Stimulated activated CD8-positive, alpha-beta memory T cell treated with anti-CD3 and anti-CD28 coated beads, Interleukin-15, amount 100 ng/mL, for 24 hours (primary cell): ENCODE measurements around the gene KIF13A.
"Not testable (repeated sequence)": the region's sequence is repeated elsewhere in the genome, so short reads cannot be mapped to it uniquely, and the experiment has no call there.

Source experiments
- DNase-seq: peaks from one replicate; pipeline ENCODE4 v3.0.0-alpha.2; 2020; ENCODE audit warnings: low read depth

KIF13A gene

GRCh38 chr6:17968876-17969275 lies 18.6 kb downstream of the KIF13A start:
- no peak for DNase-seq

- no peak for DNase-seq
Observed at GRCh38 chr6:17967668-17968518, 19.5 kb downstream of the KIF13A start.

- no peak for DNase-seq
Observed at GRCh38 chr6:17966451-17966850, 21.0 kb downstream of the KIF13A start.

- no peak for DNase-seq
Observed at GRCh38 chr6:17965397-17965796, 22.0 kb downstream of the KIF13A start.

GRCh38 chr6:17964633-17965032 lies 22.8 kb downstream of the KIF13A start:
- DNase-seq: no peak

- no peak for DNase-seq
Observed at GRCh38 chr6:17962436-17963031, 24.9 kb downstream of the KIF13A start.

- DNase-seq: no peak
Observed at GRCh38 chr6:17959302-17959701, 28.1 kb downstream of the KIF13A start.

- no peak for DNase-seq
Observed at GRCh38 chr6:17957904-17958620, 29.4 kb downstream of the KIF13A start.

- DNase-seq: no peak
Observed at GRCh38 chr6:17957498-17957897, 29.9 kb downstream of the KIF13A start.

GRCh38 chr6:17957086-17957485 lies 30.3 kb downstream of the KIF13A start:
- DNase-seq: no peak

- DNase-seq: no peak
Observed at GRCh38 chr6:17950095-17950494, 37.3 kb downstream of the KIF13A start.

- DNase-seq: no peak
Observed at GRCh38 chr6:17949168-17949567, 38.3 kb downstream of the KIF13A start.

GRCh38 chr6:17948725-17949124 lies 38.7 kb downstream of the KIF13A start:
- no peak for DNase-seq

- DNase-seq: not testable (repeated sequence)
Observed at GRCh38 chr6:17947574-17947973, 39.9 kb downstream of the KIF13A start.

GRCh38 chr6:17945575-17945974 lies 41.9 kb downstream of the KIF13A start:
- no peak for DNase-seq

- no peak for DNase-seq
Observed at GRCh38 chr6:17945111-17945510, 42.3 kb downstream of the KIF13A start.

GRCh38 chr6:17941318-17941717 lies 46.1 kb downstream of the KIF13A start:
- DNase-seq: no peak

- DNase-seq: no peak
Observed at GRCh38 chr6:17940151-17940792, 47.2 kb downstream of the KIF13A start.

- DNase-seq: no peak
Observed at GRCh38 chr6:17938901-17939300, 48.5 kb downstream of the KIF13A start.

GRCh38 chr6:17935188-17936149 lies 52.0 kb downstream of the KIF13A start:
- DNase-seq: no peak

- DNase-seq: no peak
Observed at GRCh38 chr6:17933716-17934115, 53.7 kb downstream of the KIF13A start.
